Activated CD8-positive, alpha-beta memory T cell treated with anti-CD3 and anti-CD28 coated beads, Interleukin-2, amount 50 U/mL, for 1 hour (primary cell): Measurements from ENCODE around the gene ANKRD2.
"Not testable (repeated sequence)": the region's sequence is repeated elsewhere in the genome, so short reads cannot be mapped to it uniquely, and the experiment has no call there.

Experiments
- DNase-seq: peaks from one replicate; pipeline ENCODE4 v3.0.0-alpha.2; 2020; ENCODE audit errors: extremely low read depth

The ANKRD2 gene

GRCh38 chr10:97572214-97572989 lies at the start of gene ANKRD2:
ANKRD2 (plus strand) TSS chr10:97572779; CDS start chr10:97572789, 10 bp downstream.
- DNase-seq = no peak

- DNase-seq = no peak
Observed at GRCh38 chr10:97522937-97523336, 49.6 kb upstream of the ANKRD2 start.

- no peak for DNase-seq
Observed at GRCh38 chr10:97525086-97525485, 47.5 kb upstream of the ANKRD2 start.

- DNase-seq = no peak
Observed at GRCh38 chr10:97525683-97526110, 46.9 kb upstream of the ANKRD2 start.

- not testable (repeated sequence) for DNase-seq
Observed at GRCh38 chr10:97528876-97529275, 43.7 kb upstream of the ANKRD2 start.

GRCh38 chr10:97529685-97530465 lies 42.7 kb upstream of the ANKRD2 start:
- no peak for DNase-seq

- no peak for DNase-seq
Observed at GRCh38 chr10:97531401-97531986, 41.1 kb upstream of the ANKRD2 start.

- DNase-seq = no peak
Observed at GRCh38 chr10:97532935-97533671, 39.5 kb upstream of the ANKRD2 start.

- no peak for DNase-seq
Observed at GRCh38 chr10:97533888-97534287, 38.7 kb upstream of the ANKRD2 start.

GRCh38 chr10:97534746-97535367 lies 37.7 kb upstream of the ANKRD2 start:
- DNase-seq = no peak

GRCh38 chr10:97537186-97537869 lies 35.3 kb upstream of the ANKRD2 start:
- no peak for DNase-seq

- DNase-seq = no peak
Observed at GRCh38 chr10:97538411-97538810, 34.2 kb upstream of the ANKRD2 start.

- DNase-seq = no peak
Observed at GRCh38 chr10:97538839-97539238, 33.7 kb upstream of the ANKRD2 start.

GRCh38 chr10:97539523-97540200 lies 32.9 kb upstream of the ANKRD2 start:
- DNase-seq = no peak

- DNase-seq = no peak
Observed at GRCh38 chr10:97540669-97541500, 31.7 kb upstream of the ANKRD2 start.

- DNase-seq = no peak
Observed at GRCh38 chr10:97542169-97543024, 30.2 kb upstream of the ANKRD2 start.

- no peak for DNase-seq
Observed at GRCh38 chr10:97543025-97543546, 29.5 kb upstream of the ANKRD2 start.
